Suprapubic skin (tissue), 4 donors: ENCODE results near the gene LRMDA.

Experiments
- CTCF ChIP-seq, 2 donors: fragments of 200-600 bp in 1 of 2; fragments of 450-650 bp in 1 of 2; sonication (generic) in 1 of 2; IDR thresholded peaks; one replicate each; pipeline ENCODE4 v1.5.1; 2016 to 2019; ENCODE audit warnings: antibody characterized with exemption in 2 of 2, mild to moderate bottlenecking in 1 of 2, moderate library complexity in 1 of 2
- EP300 ChIP-seq: sonication (generic); formaldehyde crosslinking; IDR thresholded peaks from one replicate; pipeline ENCODE4 v1.6.1; 2017; ENCODE audit warnings: antibody characterized with exemption
- POLR2A ChIP-seq, 2 donors: fragments of 450-650 bp; IDR thresholded peaks; one replicate each; pipeline ENCODE4 v1.6.1; 2017; ENCODE audit warnings: antibody characterized with exemption in 2 of 2, mild to moderate bottlenecking in 2 of 2, moderate library complexity in 2 of 2
- POLR2AphosphoS5 ChIP-seq, 3 donors: sonication (generic); formaldehyde crosslinking; IDR thresholded peaks; one replicate each; pipeline ENCODE4 v1.6.1; 2017; ENCODE audit warnings: antibody characterized with exemption in 3 of 3

GRCh38 chr10:75825235-75825634 is 393.8 kb downstream of the LRMDA start:
- TF ChIP-seq CTCF (IDR thresholded peaks at IDR 0.05) (no peak), POLR2A (IDR thresholded peaks at IDR 0.05) (no peak), POLR2AphosphoS5 (IDR thresholded peaks at IDR 0.05) (no peak), EP300 (no peak)
